ENCODE results near the gene FRMPD4. TPM values are rescaled to one million over a fixed set of nuclear protein-coding genes. Genes with fewer than 3 reads are reported as not detected.

Gene FRMPD4
- total and polyA plus RNA-seq, 2 experiments from 2014 or later: 0.60 to 1.5 TPM

DNA sequence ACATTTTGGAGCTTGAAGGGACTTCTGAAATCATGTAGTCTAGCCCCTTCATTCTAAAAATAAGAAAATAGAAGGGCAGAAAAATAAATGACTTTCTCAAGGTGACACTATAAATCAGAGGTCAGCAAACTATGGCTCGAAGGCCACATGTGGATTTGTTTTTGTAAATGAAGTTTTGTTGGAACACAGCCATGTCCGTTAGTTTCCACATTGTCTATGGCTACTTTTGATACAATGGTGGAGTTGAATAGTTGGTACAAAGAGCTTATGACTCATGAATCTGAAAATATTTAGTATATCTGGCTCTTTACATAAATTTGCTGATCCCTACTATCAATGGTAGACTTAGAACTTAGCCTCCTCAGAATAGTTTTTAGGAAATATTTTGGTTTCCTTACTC lies 350.5 kb downstream of the FRMPD4 start:
- TF ChIP-seq CTCF (IDR thresholded peaks at IDR 0.05; ENCODE audit: low read depth, low read length): no peak
- Histone ChIP-seq H3K36me3 (no peaks in the 10 kb centered on the region), H3K27me3 (no peaks in the 10 kb centered on the region)

DNA sequence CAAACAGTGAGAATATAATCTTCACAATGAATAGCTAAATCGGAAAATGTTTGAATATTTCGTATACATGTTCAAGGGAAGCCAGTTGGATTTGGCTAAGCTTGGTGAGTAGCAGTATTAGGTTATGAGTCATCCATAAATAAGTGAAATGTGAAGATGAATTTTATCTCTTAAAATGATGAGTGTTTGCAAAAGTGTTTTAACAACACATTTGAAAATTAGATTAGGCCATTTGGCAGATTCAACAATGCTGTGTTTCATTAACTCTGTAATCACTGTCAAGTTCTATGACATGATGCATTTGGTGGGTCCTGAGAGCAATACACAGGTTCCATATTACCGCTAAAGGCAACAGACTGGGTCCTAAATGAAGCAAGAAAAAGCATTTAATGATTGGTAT lies 351.1 kb downstream of the FRMPD4 start:
- no peaks in the 10 kb centered on the region for H3K27me3 ChIP-seq
- peak in 1 of 2 donors; percentile 51 for DNase-seq (ENCODE audit: low read depth in 1 of 2, low spot score in 1 of 2)
- no peaks in the 10 kb centered on the region for H3K36me3 ChIP-seq
- H3K4me1 ChIP-seq (ENCODE audit: low read depth): no peaks in the 10 kb centered on the region
- H3K27ac ChIP-seq: no peak overlapping the region
- no peaks in the 10 kb centered on the region for H3K9me3 ChIP-seq (ENCODE audit: low read depth)
- H3K4me3 ChIP-seq: no peak overlapping the region
- TF ChIP-seq CTCF (IDR thresholded peaks at IDR 0.05; ENCODE audit: low read depth, low read length): no peak

More for the DNA sequence above, 350.5 kb downstream of the FRMPD4 start:
- H3K9me3 ChIP-seq (ENCODE audit: low read depth): no peaks in the 10 kb centered on the region
- DNase-seq (ENCODE audit: low read depth in 1 of 2, low spot score in 1 of 2): peak in 1 of 2 donors; percentile 21
- no peak overlapping the region for H3K4me3 ChIP-seq
- H3K27ac ChIP-seq: no peak overlapping the region
- H3K4me1 ChIP-seq (ENCODE audit: low read depth): no peaks in the 10 kb centered on the region

DNA sequence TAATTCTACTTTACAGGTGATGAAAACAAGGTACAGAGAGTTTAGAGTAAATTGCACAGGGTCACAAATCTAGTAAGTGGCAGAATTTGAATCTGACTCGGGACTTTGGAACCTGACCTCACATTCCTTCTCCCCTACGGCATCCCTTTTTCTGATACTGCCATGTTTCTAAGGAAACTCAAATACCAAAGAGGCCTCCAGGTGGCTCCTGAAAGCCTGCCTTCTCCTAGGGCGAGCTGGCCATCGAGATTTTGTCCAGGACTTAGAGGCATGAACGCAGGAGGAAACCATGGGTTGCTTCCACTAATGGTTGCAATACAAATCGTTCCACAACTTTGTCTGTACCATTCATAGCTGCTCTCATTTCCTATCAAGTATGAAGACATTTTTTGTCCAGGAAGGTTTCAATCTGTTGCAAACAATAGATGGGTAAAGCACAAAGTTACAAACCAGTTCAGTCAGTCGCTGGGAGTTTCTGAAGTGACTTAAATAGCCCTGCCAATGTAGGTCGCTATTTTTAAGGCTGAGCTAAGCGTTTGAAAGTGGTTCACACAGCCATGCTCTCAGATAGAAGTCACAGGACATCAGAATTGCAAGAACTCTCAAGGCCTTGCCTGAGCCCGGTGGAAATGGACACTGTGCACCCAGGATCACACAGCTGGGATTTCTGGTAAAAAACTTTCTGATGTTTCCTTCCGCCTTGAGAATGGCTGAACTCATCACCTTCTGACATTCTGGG lies 356.3 kb downstream of the FRMPD4 start:
- no peak for TF ChIP-seq CTCF (IDR thresholded peaks at IDR 0.05; ENCODE audit: low read depth, low read length)
- no peak overlapping the region for H3K4me3 ChIP-seq
- no peak overlapping the region for H3K27ac ChIP-seq
- no peaks in the 10 kb centered on the region for H3K4me1 ChIP-seq (ENCODE audit: low read depth)
- H3K9me3 ChIP-seq (ENCODE audit: low read depth): no peaks in the 10 kb centered on the region
- H3K27me3 ChIP-seq: no peaks in the 10 kb centered on the region
- H3K36me3 ChIP-seq: no peaks in the 10 kb centered on the region
- peak in 1 of 2 donors; percentile 39 for DNase-seq (ENCODE audit: low read depth in 1 of 2, low spot score in 1 of 2)

DNA sequence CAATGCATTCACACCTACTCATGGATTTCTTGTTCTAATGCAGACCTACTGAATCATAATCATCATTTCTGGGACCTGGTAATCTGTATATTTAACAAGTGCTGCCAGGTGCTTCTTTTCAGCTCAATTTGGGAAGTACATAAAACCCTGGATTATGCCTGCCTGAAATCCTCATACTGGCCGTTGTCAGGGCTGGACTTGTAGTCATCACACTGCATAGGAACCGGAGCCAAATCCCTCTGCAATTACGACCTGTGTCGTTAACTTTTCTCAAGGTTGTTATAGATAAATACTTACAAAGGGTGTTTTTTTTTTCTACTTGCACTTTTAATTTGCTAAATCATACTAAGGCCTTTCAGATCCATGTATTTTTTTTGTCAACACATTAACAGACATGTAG lies 358.1 kb downstream of the FRMPD4 start:
- Histone ChIP-seq H3K27ac (no peak overlapping the region), H3K9me3 (ENCODE audit: low read depth) (no peaks in the 10 kb centered on the region), H3K36me3 (no peaks in the 10 kb centered on the region), H3K4me3 (no peak overlapping the region), H3K4me1 (ENCODE audit: low read depth) (no peaks in the 10 kb centered on the region), H3K27me3 (no peaks in the 10 kb centered on the region)
- no peak for TF ChIP-seq CTCF (IDR thresholded peaks at IDR 0.05; ENCODE audit: low read depth, low read length)
- no peak for DNase-seq (ENCODE audit: low read depth in 1 of 2, low spot score in 1 of 2)

- DNase-seq (ENCODE audit: low read depth in 1 of 2, low spot score in 1 of 2): peak in 1 of 2 donors; percentile 2
- Histone ChIP-seq H3K36me3 (no peaks in the 10 kb centered on the region), H3K4me1 (ENCODE audit: low read depth) (no peaks in the 10 kb centered on the region), H3K9me3 (ENCODE audit: low read depth) (no peaks in the 10 kb centered on the region), H3K27ac (no peak overlapping the region), H3K27me3 (no peaks in the 10 kb centered on the region), H3K4me3 (no peak overlapping the region)
- TF ChIP-seq CTCF (IDR thresholded peaks at IDR 0.05; ENCODE audit: low read depth, low read length): peak; percentile 31
These were observed 359.7 kb downstream of the FRMPD4 start for GRCh38 chrX:12497832-12498591.

All from cardiac muscle cell (in vitro differentiated cells and primary cell).